ELR (cell line): ENCODE measurements around the gene FMN1.

Experiments
- DNase-seq: peaks from one replicate; pipeline ENCODE4 v3.0.0-alpha.2; 2015; ENCODE audit warnings: low read depth

Gene FMN1

GRCh38 chr15:32884146-32884545 is 310.4 kb downstream of the FMN1 start:
- DNase-seq: no peak

- no peak for DNase-seq
Observed at GRCh38 chr15:32882955-32883354, 311.6 kb downstream of the FMN1 start.

GRCh38 chr15:32881528-32881927 is 313.0 kb downstream of the FMN1 start:
- no peak for DNase-seq

GRCh38 chr15:32880642-32881041 is 313.9 kb downstream of the FMN1 start:
- no peak for DNase-seq

- DNase-seq: no peak
Observed at GRCh38 chr15:32879980-32880379, 314.5 kb downstream of the FMN1 start.

GRCh38 chr15:32878869-32879805 is 315.4 kb downstream of the FMN1 start:
- no peak for DNase-seq

- no peak for DNase-seq
Observed at GRCh38 chr15:32878342-32878741, 316.2 kb downstream of the FMN1 start.

- peak; percentile 66 for DNase-seq
Observed at GRCh38 chr15:32877252-32878019, 317.1 kb downstream of the FMN1 start.

GRCh38 chr15:32873284-32874114 is 321.0 kb downstream of the FMN1 start:
- DNase-seq: peak; percentile 71

GRCh38 chr15:32872621-32873283 is 321.8 kb downstream of the FMN1 start:
- DNase-seq: no peak

- DNase-seq: no peak
Observed at GRCh38 chr15:32871883-32872282, 322.6 kb downstream of the FMN1 start.

GRCh38 chr15:32870240-32871033 is 324.1 kb downstream of the FMN1 start:
- DNase-seq: peak; percentile 98

- no peak for DNase-seq
Observed at GRCh38 chr15:32869776-32870175, 324.7 kb downstream of the FMN1 start.

GRCh38 chr15:32867313-32867626 is 327.2 kb downstream of the FMN1 start:
- DNase-seq: peak; percentile 94

GRCh38 chr15:32866454-32867312 is 327.8 kb downstream of the FMN1 start:
- no peak for DNase-seq

GRCh38 chr15:32864841-32865240 is 329.7 kb downstream of the FMN1 start:
- no peak for DNase-seq

- DNase-seq: no peak
Observed at GRCh38 chr15:32864051-32864450, 330.5 kb downstream of the FMN1 start.

- peak; percentile 74 for DNase-seq
Observed at GRCh38 chr15:32861761-32862160, 332.8 kb downstream of the FMN1 start.

- no peak for DNase-seq
Observed at GRCh38 chr15:32861174-32861573, 333.3 kb downstream of the FMN1 start.

GRCh38 chr15:32859996-32860395 is 334.5 kb downstream of the FMN1 start:
- DNase-seq: no peak
